GM12801 (cell line): ENCODE results near the gene FSD2.

Source experiments
- CTCF ChIP-seq: IDR thresholded peaks from one replicate; pipeline ENCODE4 v1.5.1; 2011; ENCODE audit warnings: control low read depth; ENCODE audit not compliant: insufficient read length; ENCODE audit errors: extremely low read depth

Gene FSD2

GRCh38 chr15:82710208-82710555 lies 95.7 kb downstream of the FSD2 start:
- TF ChIP-seq CTCF: no peak

- TF ChIP-seq CTCF: no peak
Observed at GRCh38 chr15:82709421-82710207, 96.3 kb downstream of the FSD2 start, which contains the start of gene AP3B2. AP3B2 (minus strand) TSS chr15:82709875; CDS start chr15:82709706, 169 bp downstream.

GRCh38 chr15:82709081-82709420 lies 96.8 kb downstream of the FSD2 start:
- TF ChIP-seq CTCF: no peak
